Right lobe of liver (tissue), 4 donors: ENCODE results near the gene PRAME.
"Not testable (repeated sequence)": the region's sequence is repeated elsewhere in the genome, so short reads cannot be mapped to it uniquely, and the experiment has no call there.

Source experiments
- POLR2A ChIP-seq: fragments of 450-650 bp; IDR thresholded peaks from one replicate; pipeline ENCODE4 v1.6.1; 2017; ENCODE audit warnings: antibody characterized with exemption, mild to moderate bottlenecking
- TF ChIP-seq, protein P1 (sequence below), 4 donors: fragments of 200-600 bp in 3 of 4; fragments of 450-650 bp in 1 of 4; IDR thresholded peaks; one replicate each; pipeline versions ENCODE4 v1.5.1 to v1.8.0; 2016 to 2022; ENCODE audit warnings: antibody characterized with exemption in 4 of 4, mild to moderate bottlenecking in 2 of 4
- donor health status: DM: no; HTN: no; CAD: no.
- donor health status: DM: no; HTN: no; CAD: no.
- donor health status: DM: no; HTN: yes; CAD: no.

DNA sequence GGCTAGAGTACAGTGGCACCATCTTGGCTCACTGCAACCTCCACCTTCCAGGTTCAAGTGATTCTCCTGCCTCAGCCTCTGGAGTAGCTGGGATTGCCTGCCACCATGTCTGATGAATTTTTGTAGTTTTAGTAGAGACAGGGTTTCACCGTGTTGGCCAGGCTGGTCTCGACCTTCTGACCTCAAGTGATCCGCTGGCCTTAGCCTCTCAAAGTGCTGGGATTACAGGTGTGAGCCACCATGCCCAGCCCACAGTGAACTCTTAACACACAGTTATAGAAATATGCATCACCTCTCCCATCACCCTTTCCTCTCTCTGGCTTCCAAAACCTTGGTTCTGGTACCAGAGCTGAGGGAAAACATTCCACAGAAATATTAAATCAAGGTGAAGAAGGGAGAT lies 49.0 kb upstream of the PRAME start:
- TF ChIP-seq, protein P1, sequence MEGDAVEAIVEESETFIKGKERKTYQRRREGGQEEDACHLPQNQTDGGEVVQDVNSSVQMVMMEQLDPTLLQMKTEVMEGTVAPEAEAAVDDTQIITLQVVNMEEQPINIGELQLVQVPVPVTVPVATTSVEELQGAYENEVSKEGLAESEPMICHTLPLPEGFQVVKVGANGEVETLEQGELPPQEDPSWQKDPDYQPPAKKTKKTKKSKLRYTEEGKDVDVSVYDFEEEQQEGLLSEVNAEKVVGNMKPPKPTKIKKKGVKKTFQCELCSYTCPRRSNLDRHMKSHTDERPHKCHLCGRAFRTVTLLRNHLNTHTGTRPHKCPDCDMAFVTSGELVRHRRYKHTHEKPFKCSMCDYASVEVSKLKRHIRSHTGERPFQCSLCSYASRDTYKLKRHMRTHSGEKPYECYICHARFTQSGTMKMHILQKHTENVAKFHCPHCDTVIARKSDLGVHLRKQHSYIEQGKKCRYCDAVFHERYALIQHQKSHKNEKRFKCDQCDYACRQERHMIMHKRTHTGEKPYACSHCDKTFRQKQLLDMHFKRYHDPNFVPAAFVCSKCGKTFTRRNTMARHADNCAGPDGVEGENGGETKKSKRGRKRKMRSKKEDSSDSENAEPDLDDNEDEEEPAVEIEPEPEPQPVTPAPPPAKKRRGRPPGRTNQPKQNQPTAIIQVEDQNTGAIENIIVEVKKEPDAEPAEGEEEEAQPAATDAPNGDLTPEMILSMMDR (IDR thresholded peaks at IDR 0.05) = not testable (repeated sequence)
- not testable (repeated sequence) for TF ChIP-seq POLR2A
